ENCODE data around the gene GPN3. TPM values are rescaled to one million over a fixed set of nuclear protein-coding genes. Genes with fewer than 3 reads are reported as not detected.

GPN3 gene
- total and polyA plus RNA-seq, 2 of the 8 experiments (the other 6 are each of a cell fraction or from before 2014, with no cell fraction given), result 49.7 to 52.9 TPM

- Histone ChIP-seq H3K9ac (replicated peaks in 1 of 4; ENCODE audit: extremely low read depth in 1 of 4, low read depth in 3 of 4, low read length in 3 of 4) (no peak overlapping the region), H2AFZ (ENCODE audit: low read length) (0 out of 2 replicates have a peak overlapping the region, but pooled peaks have one; percentile 19), H4K8ac (ENCODE audit: extremely low read depth, insufficient read depth, low read length) (no peak overlapping the region), H2BK5ac (ENCODE audit: low read depth, low read length) (no peak overlapping the region), H4K20me1 (replicated peaks in 1 of 2; ENCODE audit: control insufficient read depth in 1 of 2, insufficient read depth in 2 of 2, low read length in 2 of 2) (no peaks in the 10 kb centered on the region), H3K4ac (replicated peaks; ENCODE audit: insufficient read length, low read depth, low read length) (no peak overlapping the region), H3K18ac (ENCODE audit: extremely low read depth, low read length) (no peak overlapping the region), H2BK120ac (replicated peaks; ENCODE audit: low read depth, low read length) (no peak overlapping the region), H3K79me1 (ENCODE audit: low read depth, low read length) (no peaks in the 10 kb centered on the region), H2BK20ac (ENCODE audit: low read length) (no peak overlapping the region), H3K4me2 (ENCODE audit: insufficient read depth in 1 of 2, low read depth in 2 of 2, low read length in 2 of 2) (no peak overlapping the region), H3K14ac (ENCODE audit: insufficient read length) (no peak overlapping the region), H3K56ac (replicated peaks; ENCODE audit: insufficient read length, low read depth, low read length) (no peak overlapping the region), H4K5ac (ENCODE audit: insufficient read length, low read depth, low read length) (no peak overlapping the region), H3K4me3 (ENCODE audit: extremely low read depth in 1 of 4, insufficient read depth in 2 of 4, low read depth in 3 of 4, low read length in 4 of 4) (no peak overlapping the region), H3K79me2 (ENCODE audit: control insufficient read depth in 1 of 2, insufficient read depth in 2 of 2, low read length in 2 of 2) (no peaks in the 10 kb centered on the region), H3K36me3 (ENCODE audit: control insufficient read depth in 2 of 4, insufficient read depth in 4 of 4, low read length in 3 of 4) (no peaks in the 10 kb centered on the region), H2AK5ac (ENCODE audit: low read depth, low read length) (no peak overlapping the region), H3K4me1 (replicated peaks in 1 of 4; ENCODE audit: control insufficient read depth in 3 of 4, insufficient read depth in 4 of 4, low read length in 3 of 4) (peaks cover 3 to 5% (median 3%) of the 10 kb centered on the region in 4 experiments; a peak in 4 of 7 replicates), H3K27me3 (replicated peaks in 1 of 4; ENCODE audit: control insufficient read depth in 3 of 4, extremely low read depth in 1 of 4, insufficient read depth in 3 of 4, low read length in 3 of 4) (no peaks in the 10 kb centered on the region), H2BK15ac (ENCODE audit: low read length) (no peak overlapping the region), H2BK12ac (ENCODE audit: low read depth, low read length) (no peak overlapping the region), H3K23ac (ENCODE audit: insufficient read length) (no peak overlapping the region), H3K27ac (ENCODE audit: low read depth, low read length) (no peak overlapping the region), H3K23me2 (ENCODE audit: low read depth, low read length) (no peaks in the 10 kb centered on the region), H4K91ac (replicated peaks; ENCODE audit: insufficient read length, low read length) (no peak overlapping the region), H3K9me3 (ENCODE audit: insufficient read depth in 2 of 2, low read depth in 1 of 2, low read length in 1 of 2) (no peaks in the 10 kb centered on the region)
- 85% methylated on average over 4 of the region's 4 CpGs; no CpG with 5 or more reads in 1 of the 2 experiments for WGBS, 2 experiments (ENCODE audit: extremely low coverage in 1 of 2, insufficient coverage in 1 of 2, insufficient read length in 1 of 2, insufficient replicate concordance in 2 of 2, low coverage in 1 of 2, low lambda C conversion rate in 2 of 2, missing lambda C conversion rate in 1 of 2)
- ChIA-PET POLR2A (ENCODE audit: partially characterized antibody) (interaction anchor here (1.0 to 1.3 kb wide), 2 partner anchors 10 to 55 kb away, joined by 3 to 5 read pairs; no protein-coding TSS in a partner anchor), CTCF (ENCODE audit: partially characterized antibody) (interaction anchor here (0.6 to 3.1 kb wide), 5 partner anchors 10 to 1010 kb away, joined by 3 to 21 read pairs (median 3); no protein-coding TSS in a partner anchor)
- DNase-seq (ENCODE audit: low read depth in 1 of 2, low spot score in 2 of 2) (no peak), FAIRE-seq (no peak)
- no peak for TF ChIP-seq CHD1 (IDR thresholded peaks at IDR 0.05; ENCODE audit: low read depth, low read length)
- no peak for TF ChIP-seq EGR1 (IDR thresholded peaks at IDR 0.05; ENCODE audit: borderline replicate concordance, low read depth, low read length)
- no peak for TF ChIP-seq FOSL1 (IDR thresholded peaks at IDR 0.05; ENCODE audit: insufficient read depth, low read depth, low read length)
- no peak for TF ChIP-seq RNF2 (IDR thresholded peaks at IDR 0.05; ENCODE audit: borderline replicate concordance, low read depth, low read length, missing control alignments, poor library complexity, severe bottlenecking)
- no peak for TF ChIP-seq YY1 (IDR thresholded peaks at IDR 0.05; ENCODE audit: low read depth, low read length)
- TF ChIP-seq PHF8 (conservative IDR thresholded peaks at IDR 0.05; ENCODE audit: low read depth, low read length), result no peak
- no peak for TF ChIP-seq USF2 (IDR thresholded peaks at IDR 0.05; ENCODE audit: low read length)
These were observed 46.4 kb downstream of the GPN3 start for GRCh38 chr12:110421701-110422100.

Measured in H1 (cell line).